22Rv1 (cell line): Measurements from ENCODE around the gene ERG.

Source experiments
- ZFX ChIP-seq: fragments of 450-650 bp; IDR thresholded peaks from 2 replicates; pipeline ENCODE4 v1.6.1; 2017; ENCODE audit warnings: antibody characterized with exemption, borderline replicate concordance
- TF ChIP-seq, protein P1 (sequence below): fragments of 450-650 bp; IDR thresholded peaks from 2 replicates; pipeline ENCODE4 v1.5.1; 2017; ENCODE audit warnings: mild to moderate bottlenecking

DNA sequence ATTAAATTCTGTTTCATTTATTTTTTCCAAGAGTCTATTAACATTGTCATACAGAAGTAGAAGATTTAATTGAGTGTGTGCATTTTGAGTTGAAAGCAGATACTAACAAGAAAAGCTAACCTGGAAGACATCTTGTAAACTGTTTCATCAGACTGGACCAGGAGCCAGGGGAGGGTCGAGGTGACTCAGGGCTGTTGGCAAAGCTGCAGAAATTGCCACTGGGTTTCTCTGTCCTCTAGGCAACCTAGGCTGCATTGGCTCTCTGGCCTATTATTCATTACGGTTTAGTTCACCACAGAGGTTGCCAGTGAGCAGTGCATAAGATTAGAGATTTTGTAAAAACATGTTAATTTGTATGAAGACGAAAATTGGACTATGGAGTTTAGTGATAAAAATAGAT, 27.5 kb downstream of the ERG start:
- TF ChIP-seq, protein P1, sequence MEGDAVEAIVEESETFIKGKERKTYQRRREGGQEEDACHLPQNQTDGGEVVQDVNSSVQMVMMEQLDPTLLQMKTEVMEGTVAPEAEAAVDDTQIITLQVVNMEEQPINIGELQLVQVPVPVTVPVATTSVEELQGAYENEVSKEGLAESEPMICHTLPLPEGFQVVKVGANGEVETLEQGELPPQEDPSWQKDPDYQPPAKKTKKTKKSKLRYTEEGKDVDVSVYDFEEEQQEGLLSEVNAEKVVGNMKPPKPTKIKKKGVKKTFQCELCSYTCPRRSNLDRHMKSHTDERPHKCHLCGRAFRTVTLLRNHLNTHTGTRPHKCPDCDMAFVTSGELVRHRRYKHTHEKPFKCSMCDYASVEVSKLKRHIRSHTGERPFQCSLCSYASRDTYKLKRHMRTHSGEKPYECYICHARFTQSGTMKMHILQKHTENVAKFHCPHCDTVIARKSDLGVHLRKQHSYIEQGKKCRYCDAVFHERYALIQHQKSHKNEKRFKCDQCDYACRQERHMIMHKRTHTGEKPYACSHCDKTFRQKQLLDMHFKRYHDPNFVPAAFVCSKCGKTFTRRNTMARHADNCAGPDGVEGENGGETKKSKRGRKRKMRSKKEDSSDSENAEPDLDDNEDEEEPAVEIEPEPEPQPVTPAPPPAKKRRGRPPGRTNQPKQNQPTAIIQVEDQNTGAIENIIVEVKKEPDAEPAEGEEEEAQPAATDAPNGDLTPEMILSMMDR = no peak
- TF ChIP-seq ZFX = no peak
